ENCODE results near the gene STAG1. TPM values are rescaled to one million over a fixed set of nuclear protein-coding genes. Genes with fewer than 3 reads are reported as not detected.
"Not testable (repeated sequence)": the region's sequence is repeated elsewhere in the genome, so short reads cannot be mapped to it uniquely, and the experiment has no call there.

STAG1 gene
- total RNA-seq, 4 donors from 2014 or later: 48.6 to 71.2 (median 58.2) TPM

DNA sequence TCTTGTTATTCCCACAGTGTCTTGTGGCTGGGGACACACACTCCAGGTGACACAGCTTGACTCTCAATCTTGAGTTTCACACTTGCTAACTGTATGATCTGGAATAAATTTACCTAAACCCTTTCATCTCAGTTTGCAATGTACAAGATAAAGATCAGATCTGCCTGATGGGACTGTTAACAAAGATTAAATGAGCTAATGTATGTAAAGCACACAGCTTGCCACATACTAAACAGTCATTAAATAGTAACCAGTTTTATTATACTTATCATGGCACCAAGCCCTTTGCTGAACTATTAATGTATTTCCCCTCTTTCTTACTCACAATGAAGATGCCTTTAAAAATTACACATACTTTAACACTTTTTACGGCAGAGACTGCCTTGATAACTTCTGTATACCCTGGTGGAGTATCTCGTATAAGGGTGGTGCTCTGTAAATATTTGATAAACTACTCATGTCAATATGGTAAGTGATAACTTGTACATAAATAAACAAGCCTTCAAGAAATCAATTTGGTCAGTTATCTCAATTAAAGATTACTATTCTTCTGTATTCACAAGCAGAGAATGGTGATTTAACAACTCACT is 184.5 kb downstream of the STAG1 start:
- Histone ChIP-seq H3K36me3 (peaks cover 0 to 5% (median 0%) of the 10 kb centered on the region in 3 donors), H3K27me3 (no peaks in the 10 kb centered on the region), H3K27ac (no peak overlapping the region), H3K4me3 (no peak overlapping the region), H3K4me1 (no peaks in the 10 kb centered on the region), H3K9me3 (no peaks in the 10 kb centered on the region)
- WGBS, 2 donors: 92 to 96% methylated on average over 2 of the region's 2 CpGs
- no peak for TF ChIP-seq POLR2A (IDR thresholded peaks at IDR 0.05)
- TF ChIP-seq, protein P1, sequence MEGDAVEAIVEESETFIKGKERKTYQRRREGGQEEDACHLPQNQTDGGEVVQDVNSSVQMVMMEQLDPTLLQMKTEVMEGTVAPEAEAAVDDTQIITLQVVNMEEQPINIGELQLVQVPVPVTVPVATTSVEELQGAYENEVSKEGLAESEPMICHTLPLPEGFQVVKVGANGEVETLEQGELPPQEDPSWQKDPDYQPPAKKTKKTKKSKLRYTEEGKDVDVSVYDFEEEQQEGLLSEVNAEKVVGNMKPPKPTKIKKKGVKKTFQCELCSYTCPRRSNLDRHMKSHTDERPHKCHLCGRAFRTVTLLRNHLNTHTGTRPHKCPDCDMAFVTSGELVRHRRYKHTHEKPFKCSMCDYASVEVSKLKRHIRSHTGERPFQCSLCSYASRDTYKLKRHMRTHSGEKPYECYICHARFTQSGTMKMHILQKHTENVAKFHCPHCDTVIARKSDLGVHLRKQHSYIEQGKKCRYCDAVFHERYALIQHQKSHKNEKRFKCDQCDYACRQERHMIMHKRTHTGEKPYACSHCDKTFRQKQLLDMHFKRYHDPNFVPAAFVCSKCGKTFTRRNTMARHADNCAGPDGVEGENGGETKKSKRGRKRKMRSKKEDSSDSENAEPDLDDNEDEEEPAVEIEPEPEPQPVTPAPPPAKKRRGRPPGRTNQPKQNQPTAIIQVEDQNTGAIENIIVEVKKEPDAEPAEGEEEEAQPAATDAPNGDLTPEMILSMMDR (IDR thresholded peaks at IDR 0.05): no peak
- TF ChIP-seq EP300 (IDR thresholded peaks at IDR 0.05): no peak
- DNase-seq (ENCODE audit: low spot score in 2 of 2): no peak

DNA sequence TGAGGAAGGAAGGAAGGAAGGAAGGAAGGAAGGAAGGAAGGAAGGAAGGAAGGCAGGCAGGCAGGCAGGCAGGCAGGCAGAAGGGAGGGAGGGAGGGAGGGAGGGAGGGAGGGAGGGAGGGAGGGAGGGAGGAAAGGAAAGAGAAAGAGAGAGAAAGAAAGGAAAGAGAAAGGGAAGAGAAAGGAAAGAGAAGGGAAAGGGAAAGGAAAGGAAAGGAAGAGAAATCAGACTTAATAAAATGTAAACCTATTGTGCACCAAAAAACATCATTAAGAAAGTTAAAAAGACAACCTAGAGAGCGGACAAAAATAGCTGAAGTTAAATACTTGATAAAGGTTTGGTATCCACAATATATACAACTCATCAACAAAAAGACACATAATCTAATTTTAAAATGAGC is 187.2 kb downstream of the STAG1 start:
- not testable (repeated sequence) for H3K27me3 ChIP-seq; H3K4me1 ChIP-seq; H3K4me3 ChIP-seq; H3K9me3 ChIP-seq; H3K36me3 ChIP-seq; DNase-seq (ENCODE audit: low spot score in 2 of 2); H3K27ac ChIP-seq
- 93 to 98% methylated on average over 1 of the region's 1 CpG for WGBS, 2 donors

DNA sequence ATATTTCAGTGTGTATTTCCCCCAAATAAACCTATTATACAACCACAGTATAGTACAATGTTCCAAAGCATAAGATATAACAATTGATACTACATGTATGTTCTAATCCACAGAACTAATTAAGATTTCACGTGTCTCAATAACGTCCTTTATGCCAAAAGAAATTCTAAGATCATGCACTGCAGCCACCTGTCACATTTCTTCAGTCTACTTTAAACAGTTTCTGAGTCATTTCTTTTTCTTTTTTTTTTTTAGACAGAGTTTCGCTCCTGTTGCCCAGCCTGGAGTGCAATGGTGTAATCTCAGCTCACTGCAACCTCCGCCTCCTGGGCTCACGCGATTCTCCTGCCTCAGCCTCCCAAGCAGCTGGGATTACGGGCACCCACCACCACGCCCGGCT is 190.2 kb downstream of the STAG1 start:
- H3K4me1 ChIP-seq: peaks cover 0 to 11% (median 0%) of the 10 kb centered on the region in 4 donors
- DNase-seq (ENCODE audit: low spot score in 2 of 2): no peak
- no peaks in the 10 kb centered on the region for H3K27me3 ChIP-seq
- peaks cover 0 to 4% (median 0%) of the 10 kb centered on the region in 3 donors for H3K36me3 ChIP-seq
- WGBS, 2 donors: 93 to 94% methylated on average over 9 of the region's 9 CpGs
- no peaks in the 10 kb centered on the region for H3K9me3 ChIP-seq
- no peak for TF ChIP-seq POLR2A (IDR thresholded peaks at IDR 0.05)
- TF ChIP-seq, protein P1 (IDR thresholded peaks at IDR 0.05): no peak
- no peak for TF ChIP-seq EP300 (IDR thresholded peaks at IDR 0.05)
- H3K4me3 ChIP-seq: no peak overlapping the region
- H3K27ac ChIP-seq: no peak overlapping the region

DNA sequence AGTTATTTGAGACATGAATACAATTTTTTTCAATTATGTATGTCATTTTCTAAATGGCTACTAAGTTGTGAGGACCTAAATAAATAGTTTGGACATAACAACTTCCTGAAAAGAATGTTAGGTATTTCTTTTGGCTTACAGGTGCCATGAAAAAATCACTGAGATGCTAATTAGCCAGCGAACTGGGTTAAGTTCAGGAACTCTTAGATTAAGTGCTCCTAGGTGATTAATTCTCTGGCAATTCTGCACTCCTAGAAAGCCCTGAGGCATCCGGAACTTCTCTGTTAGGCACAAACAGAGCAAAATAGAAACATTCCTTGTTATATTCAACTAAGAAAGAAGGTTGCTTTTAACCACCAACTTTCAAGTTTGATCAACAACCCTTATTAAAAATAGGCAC is 192.3 kb downstream of the STAG1 start:
- TF ChIP-seq EP300 (IDR thresholded peaks at IDR 0.05) (no peak), POLR2A (IDR thresholded peaks at IDR 0.05) (no peak)
- TF ChIP-seq, protein P1 (IDR thresholded peaks at IDR 0.05): no peak
- Histone ChIP-seq H3K9me3 (no peaks in the 10 kb centered on the region), H3K27me3 (no peaks in the 10 kb centered on the region), H3K4me1 (peaks cover 0 to 11% (median 0%) of the 10 kb centered on the region in 4 donors), H3K4me3 (no peak overlapping the region), H3K27ac (no peak overlapping the region), H3K36me3 (peaks cover 0 to 4% (median 0%) of the 10 kb centered on the region in 3 donors)
- WGBS, 2 donors: 75 to 77% methylated on average over 2 of the region's 2 CpGs
- no peak for DNase-seq (ENCODE audit: low spot score in 2 of 2)

DNA sequence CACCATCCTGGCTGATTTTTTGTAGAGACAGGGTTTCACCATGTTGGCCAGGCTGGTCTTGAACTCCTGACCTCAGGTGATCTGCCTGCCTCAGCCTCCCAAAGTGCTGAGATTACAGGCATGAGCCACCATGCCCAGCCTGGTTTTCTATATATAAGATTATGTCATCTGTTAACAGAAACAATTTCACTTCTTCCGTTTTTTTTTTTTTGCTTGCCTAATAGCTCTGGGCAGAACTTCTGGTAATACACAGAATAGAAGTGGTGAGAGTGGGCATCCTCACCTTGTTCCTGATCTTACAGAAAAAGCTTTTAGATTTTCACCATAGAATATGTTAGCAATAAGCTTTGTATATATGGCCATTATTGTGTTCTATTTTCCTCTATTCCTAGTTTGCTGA is 202.7 kb downstream of the STAG1 start:
- H3K27me3 ChIP-seq; H3K27ac ChIP-seq; DNase-seq (ENCODE audit: low spot score in 2 of 2); H3K4me3 ChIP-seq; H3K36me3 ChIP-seq; H3K9me3 ChIP-seq; H3K4me1 ChIP-seq: not testable (repeated sequence)
- 77 to 82% methylated on average over 1 of the region's 1 CpG for WGBS, 2 donors

DNA sequence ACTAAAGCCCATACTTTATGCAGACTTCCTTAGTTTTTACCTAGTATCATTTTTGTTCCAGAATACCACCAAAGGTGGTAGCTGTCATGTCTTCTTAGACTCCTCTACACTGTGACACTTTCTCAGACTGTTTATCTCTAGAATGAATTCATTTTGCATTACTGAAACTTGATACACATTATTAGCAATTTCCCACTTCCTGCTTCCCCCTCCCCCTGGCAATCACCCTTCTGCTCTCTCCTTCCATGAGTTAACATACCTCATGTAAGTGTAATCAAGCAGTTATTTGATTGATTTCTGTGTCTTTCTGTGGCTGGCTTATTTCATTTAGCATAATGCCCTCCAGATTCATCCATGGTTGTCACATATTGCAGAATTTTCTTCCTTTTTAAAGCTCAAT is 204.9 kb downstream of the STAG1 start:
- H3K9me3 ChIP-seq: no peaks in the 10 kb centered on the region
- no peaks in the 10 kb centered on the region for H3K27me3 ChIP-seq
- no peak for DNase-seq (ENCODE audit: low spot score in 2 of 2)
- H3K27ac ChIP-seq: no peak overlapping the region
- H3K36me3 ChIP-seq: peaks cover 0 to 5% (median 0%) of the 10 kb centered on the region in 3 donors
- H3K4me1 ChIP-seq: peaks cover 0 to 4% (median 0%) of the 10 kb centered on the region in 4 donors
- no peak for TF ChIP-seq POLR2A (IDR thresholded peaks at IDR 0.05)
- no peak for TF ChIP-seq EP300 (IDR thresholded peaks at IDR 0.05)
- TF ChIP-seq, protein P1 (IDR thresholded peaks at IDR 0.05): no peak
- no peak overlapping the region for H3K4me3 ChIP-seq

All from tibial nerve (tissue), 4 donors.